Measurements from ENCODE around the gene IGSF21. TPM values are rescaled to one million over a fixed set of nuclear protein-coding genes. Genes with fewer than 3 reads are reported as not detected.
A peak's percentile ranks its signal among the peaks of the same experiment; 100 is the strongest.

Gene IGSF21
- total and polyA plus RNA-seq, 7 experiments from 2014 or later = not detected

DNA sequence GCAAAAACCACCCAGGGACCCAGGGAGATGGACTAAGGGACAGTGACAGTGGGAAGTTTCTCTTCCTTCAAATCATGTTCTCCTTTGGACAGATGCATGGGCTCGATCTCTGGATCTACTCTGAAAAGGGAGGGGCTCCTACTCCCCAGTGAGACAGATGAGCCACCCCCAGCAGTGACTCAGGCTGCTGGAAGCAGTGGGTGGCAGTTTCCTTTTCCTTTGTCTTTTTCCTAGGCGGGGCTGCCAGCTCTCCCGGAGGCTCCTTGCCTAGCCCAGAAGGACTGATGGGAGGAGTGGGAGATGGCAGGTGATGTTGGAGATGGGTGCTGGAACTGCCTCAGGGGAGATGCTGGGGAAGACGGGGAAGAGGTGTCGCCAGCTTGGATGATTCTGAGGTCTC is 41.0 kb upstream of the IGSF21 start:
- intact Hi-C loops (cut with micrococcal nuclease) = no loop called here
- no peaks in the 10 kb centered on the region for H3K9me3 ChIP-seq (ENCODE audit: control insufficient read depth in 2 of 3, low read length in 3 of 3)
- H3K27me3 ChIP-seq (ENCODE audit: control insufficient read depth in 2 of 2, insufficient read depth in 2 of 2, low read length in 2 of 2) = no peaks in the 10 kb centered on the region
- ChIA-PET CTCF (no interaction called here), POLR2A (no interaction called here)
- Mint-ChIP-seq H3K4me1 (peaks cover 6 to 66% (median 46%) of the 10 kb centered on the region in 7 donors), H3K27ac (peak overlapping the region in 2 of 9 donors; percentile 36 to 52), H3K36me3 (peaks cover 0 to 9% (median 5%) of the 10 kb centered on the region in 5 donors), H3K9me3 (peaks cover 0 to 28% (median 8%) of the 10 kb centered on the region in 11 donors), H3K27me3 (peaks cover 0 to 34% (median 13%) of the 10 kb centered on the region in 5 donors), H3K4me3 (peak overlapping the region in 2 of 10 donors; percentile 6 to 9)
- no peaks in the 10 kb centered on the region for H3K36me3 ChIP-seq (ENCODE audit: control insufficient read depth in 2 of 3, insufficient read depth in 3 of 3, low read length in 3 of 3)
- DNase-seq (no peak), ATAC-seq (no peak)
- H3K4me1 ChIP-seq (ENCODE audit: control insufficient read depth in 2 of 2, insufficient read depth in 2 of 2, low read length in 2 of 2) = peaks cover 0 to 31% of the 10 kb centered on the region in 2 donors
- H3K27ac ChIP-seq (ENCODE audit: low read depth, low read length) = no peak overlapping the region
- no peak overlapping the region for H3K4me3 ChIP-seq (ENCODE audit: low read length)

- Histone ChIP-seq H3K27me3 (ENCODE audit: control insufficient read depth in 2 of 2, insufficient read depth in 2 of 2, low read length in 2 of 2) (no peaks in the 10 kb centered on the region), H3K9me3 (ENCODE audit: control insufficient read depth in 2 of 3, low read length in 3 of 3) (no peaks in the 10 kb centered on the region), H3K4me1 (ENCODE audit: control insufficient read depth in 2 of 2, insufficient read depth in 2 of 2, low read length in 2 of 2) (peaks cover 0 to 31% of the 10 kb centered on the region in 2 donors), H3K36me3 (ENCODE audit: control insufficient read depth in 2 of 3, insufficient read depth in 3 of 3, low read length in 3 of 3) (no peaks in the 10 kb centered on the region), H3K4me3 (ENCODE audit: low read length) (no peak overlapping the region), H3K27ac (ENCODE audit: low read depth, low read length) (no peak overlapping the region)
- POLR2A ChIA-PET = no interaction called here
- Mint-ChIP-seq H3K4me1 (peaks cover 6 to 58% (median 33%) of the 10 kb centered on the region in 7 donors), H3K36me3 (peaks cover 0 to 9% (median 4%) of the 10 kb centered on the region in 5 donors), H3K27me3 (peaks cover 0 to 22% (median 4%) of the 10 kb centered on the region in 5 donors), H3K9me3 (peaks cover 0 to 24% (median 5%) of the 10 kb centered on the region in 11 donors), H3K4me3 (peak overlapping the region in 9 of 10 donors; percentile 27 to 81 (median 49)), H3K27ac (peak overlapping the region in 8 of 9 donors; percentile 64 to 92 (median 80))
- ATAC-seq (peak; percentile 71), DNase-seq (peak in 7 of 9 donors; percentile 24 to 63 (median 44))
- CTCF ChIA-PET = no interaction called here
- intact Hi-C loops (cut with micrococcal nuclease) = no loop called here
Observed at GRCh38 chr1:18069903-18070302, 37.7 kb upstream of the IGSF21 start.

DNA sequence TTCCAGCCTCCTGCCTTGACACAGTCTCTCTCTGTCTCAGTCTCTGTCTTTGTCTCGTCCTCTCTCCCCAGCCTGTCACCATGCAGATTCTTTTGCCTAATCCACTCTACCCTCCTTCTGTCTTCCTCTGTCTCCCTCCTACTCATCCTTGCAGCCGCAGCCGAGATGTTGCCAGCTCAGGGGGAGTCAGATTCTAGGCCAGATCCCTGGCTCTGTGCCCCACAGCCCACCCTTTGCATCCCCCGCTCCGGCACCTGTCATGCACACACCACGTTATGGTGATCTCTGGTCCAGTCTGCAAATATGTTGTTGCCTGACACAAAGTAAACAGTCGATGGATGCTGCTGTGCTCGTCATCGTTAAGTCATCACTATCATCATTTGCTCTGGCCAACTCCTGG is 35.5 kb upstream of the IGSF21 start:
- Histone ChIP-seq H3K9me3 (ENCODE audit: control insufficient read depth in 2 of 3, low read length in 3 of 3) (no peaks in the 10 kb centered on the region), H3K4me3 (ENCODE audit: low read length) (no peak overlapping the region), H3K36me3 (ENCODE audit: control insufficient read depth in 2 of 3, insufficient read depth in 3 of 3, low read length in 3 of 3) (no peaks in the 10 kb centered on the region), H3K27me3 (ENCODE audit: control insufficient read depth in 2 of 2, insufficient read depth in 2 of 2, low read length in 2 of 2) (no peaks in the 10 kb centered on the region), H3K27ac (ENCODE audit: low read depth, low read length) (no peak overlapping the region), H3K4me1 (ENCODE audit: control insufficient read depth in 2 of 2, insufficient read depth in 2 of 2, low read length in 2 of 2) (peaks cover 0 to 31% of the 10 kb centered on the region in 2 donors)
- DNase-seq = no peak
- peak overlapping the region in 1 of 9 donors; percentile 21 for H3K27ac Mint-ChIP-seq
- ChIA-PET CTCF (no interaction called here), POLR2A (no interaction called here)
- H3K27me3 Mint-ChIP-seq = peaks cover 0 to 6% (median 4%) of the 10 kb centered on the region in 5 donors
- no peak for ATAC-seq
- intact Hi-C loops (cut with micrococcal nuclease) = no loop called here
- H3K4me3 Mint-ChIP-seq = peak overlapping the region in 1 of 10 donors; percentile 26
- peaks cover 0 to 18% (median 4%) of the 10 kb centered on the region in 11 donors for H3K9me3 Mint-ChIP-seq
- H3K4me1 Mint-ChIP-seq = peaks cover 6 to 47% (median 30%) of the 10 kb centered on the region in 7 donors
- H3K36me3 Mint-ChIP-seq = peaks cover 0 to 9% (median 4%) of the 10 kb centered on the region in 5 donors

DNA sequence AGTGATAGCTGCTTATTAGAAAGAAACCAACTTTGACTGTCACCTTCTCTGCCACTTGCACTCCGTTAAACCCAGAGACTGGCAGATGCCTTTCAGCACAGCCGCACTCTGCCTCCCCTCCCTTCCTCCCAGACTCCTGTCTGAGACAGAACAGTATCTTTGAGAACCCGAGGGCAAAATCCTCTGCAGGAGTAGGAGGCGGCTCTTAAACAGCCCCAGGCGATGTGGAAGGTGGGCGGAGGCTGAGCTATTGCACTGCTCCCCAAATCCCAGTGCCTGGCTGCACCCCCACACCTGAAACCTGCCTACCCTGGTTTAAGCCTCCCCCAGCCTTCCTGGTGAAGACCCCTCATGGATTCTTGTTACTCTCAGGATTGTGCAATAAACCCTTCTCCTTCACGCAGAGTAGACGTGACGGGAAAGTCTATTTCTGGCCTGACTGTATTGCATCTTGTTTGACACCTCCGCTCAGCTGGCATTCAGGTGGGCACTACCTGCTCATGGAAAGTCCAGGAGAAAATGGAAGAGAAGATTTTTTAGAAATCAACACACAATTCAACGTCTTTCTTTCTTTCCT is 34.4 kb upstream of the IGSF21 start:
- Histone ChIP-seq H3K4me3 (ENCODE audit: low read length) (no peak overlapping the region), H3K4me1 (ENCODE audit: control insufficient read depth in 2 of 2, insufficient read depth in 2 of 2, low read length in 2 of 2) (peaks cover 0 to 26% of the 10 kb centered on the region in 2 donors), H3K9me3 (ENCODE audit: control insufficient read depth in 2 of 3, low read length in 3 of 3) (no peaks in the 10 kb centered on the region), H3K27me3 (ENCODE audit: control insufficient read depth in 2 of 2, insufficient read depth in 2 of 2, low read length in 2 of 2) (no peaks in the 10 kb centered on the region), H3K36me3 (ENCODE audit: control insufficient read depth in 2 of 3, insufficient read depth in 3 of 3, low read length in 3 of 3) (no peaks in the 10 kb centered on the region), H3K27ac (ENCODE audit: low read depth, low read length) (no peak overlapping the region)
- POLR2A ChIA-PET = no interaction called here
- Mint-ChIP-seq H3K27ac (peak overlapping the region in 2 of 9 donors; percentile 29 to 36), H3K27me3 (peaks cover 0 to 6% (median 5%) of the 10 kb centered on the region in 5 donors), H3K36me3 (peaks cover 0 to 9% (median 4%) of the 10 kb centered on the region in 5 donors), H3K4me1 (peaks cover 6 to 37% (median 24%) of the 10 kb centered on the region in 7 donors), H3K4me3 (no peak overlapping the region), H3K9me3 (peaks cover 0 to 7% (median 0%) of the 10 kb centered on the region in 11 donors)
- ATAC-seq (no peak), DNase-seq (no peak)
- intact Hi-C loops (cut with micrococcal nuclease) = no loop called here
- CTCF ChIA-PET = no interaction called here

- Histone ChIP-seq H3K27me3 (ENCODE audit: control insufficient read depth in 2 of 2, insufficient read depth in 2 of 2, low read length in 2 of 2) (no peaks in the 10 kb centered on the region), H3K27ac (ENCODE audit: low read depth, low read length) (no peak overlapping the region), H3K4me3 (ENCODE audit: low read length) (no peak overlapping the region), H3K9me3 (ENCODE audit: control insufficient read depth in 2 of 3, low read length in 3 of 3) (no peaks in the 10 kb centered on the region), H3K4me1 (ENCODE audit: control insufficient read depth in 2 of 2, insufficient read depth in 2 of 2, low read length in 2 of 2) (no peaks in the 10 kb centered on the region), H3K36me3 (ENCODE audit: control insufficient read depth in 2 of 3, insufficient read depth in 3 of 3, low read length in 3 of 3) (no peaks in the 10 kb centered on the region)
- Mint-ChIP-seq H3K4me1 (no peaks in the 10 kb centered on the region), H3K9me3 (no peaks in the 10 kb centered on the region), H3K27ac (no peak overlapping the region), H3K36me3 (no peaks in the 10 kb centered on the region), H3K27me3 (peaks cover 0 to 12% (median 0%) of the 10 kb centered on the region in 5 donors), H3K4me3 (no peak overlapping the region)
- CTCF ChIA-PET = no interaction called here
- no peak for ATAC-seq
- intact Hi-C loops (cut with micrococcal nuclease) = no loop called here
- no peak for DNase-seq
- POLR2A ChIA-PET = no interaction called here
Observed at GRCh38 chr1:18077657-18078215, 29.9 kb upstream of the IGSF21 start.

DNA sequence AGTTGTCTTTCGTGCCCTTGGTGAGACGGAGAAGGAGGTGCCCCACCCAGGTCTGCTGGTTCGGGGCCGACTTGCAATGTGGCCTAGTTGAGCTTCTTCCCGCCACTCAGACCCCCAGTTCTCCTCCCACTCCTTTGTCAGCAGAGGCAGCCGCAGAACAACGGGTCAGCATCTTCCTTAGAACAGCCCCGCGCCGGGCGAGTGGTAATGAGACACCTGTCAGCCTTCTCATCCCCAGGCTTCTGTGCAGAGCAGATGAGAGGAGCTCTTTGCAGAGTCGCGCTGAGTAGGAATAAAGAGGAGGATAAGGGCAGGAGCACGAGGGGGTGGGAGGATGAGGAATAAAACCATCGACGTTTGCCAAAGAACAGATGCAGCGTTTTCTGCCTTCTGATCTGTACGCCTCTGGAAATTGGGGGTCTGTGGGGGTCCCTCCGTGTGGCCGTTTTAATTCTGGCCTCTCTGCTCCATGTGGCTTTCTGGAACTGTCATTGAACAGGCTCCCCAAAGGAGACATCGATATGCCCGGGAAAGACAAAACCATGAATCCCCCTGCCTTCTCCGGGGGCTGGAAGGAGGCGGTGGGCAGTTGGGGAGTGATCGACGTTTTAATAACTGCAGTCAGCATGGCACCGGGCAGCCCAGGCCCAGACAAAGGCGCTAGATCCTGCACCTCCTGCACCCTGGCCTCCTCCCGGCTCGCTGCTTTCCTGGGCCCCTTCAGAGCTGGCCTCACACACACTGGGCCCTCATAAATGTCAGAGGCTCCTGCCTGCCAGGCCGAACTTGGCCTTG is 27.5 kb upstream of the IGSF21 start:
- DNase-seq = no peak
- ChIA-PET POLR2A (no interaction called here), CTCF (no interaction called here)
- H3K27me3 ChIP-seq (ENCODE audit: control insufficient read depth in 2 of 2, insufficient read depth in 2 of 2, low read length in 2 of 2) = no peaks in the 10 kb centered on the region
- peaks cover 0 to 1% (median 0%) of the 10 kb centered on the region in 7 donors for H3K4me1 Mint-ChIP-seq
- H3K9me3 ChIP-seq (ENCODE audit: control insufficient read depth in 2 of 3, low read length in 3 of 3) = no peaks in the 10 kb centered on the region
- H3K4me3 ChIP-seq (ENCODE audit: low read length) = no peak overlapping the region
- H3K27ac Mint-ChIP-seq = no peak overlapping the region
- H3K36me3 ChIP-seq (ENCODE audit: control insufficient read depth in 2 of 3, insufficient read depth in 3 of 3, low read length in 3 of 3) = no peaks in the 10 kb centered on the region
- H3K36me3 Mint-ChIP-seq = no peaks in the 10 kb centered on the region
- no peaks in the 10 kb centered on the region for H3K4me1 ChIP-seq (ENCODE audit: control insufficient read depth in 2 of 2, insufficient read depth in 2 of 2, low read length in 2 of 2)
- intact Hi-C loops (cut with micrococcal nuclease) = no loop called here
- H3K9me3 Mint-ChIP-seq = peaks cover 0 to 5% (median 0%) of the 10 kb centered on the region in 11 donors
- H3K27me3 Mint-ChIP-seq = peaks cover 0 to 12% (median 0%) of the 10 kb centered on the region in 5 donors
- no peak for ATAC-seq
- H3K4me3 Mint-ChIP-seq = no peak overlapping the region
- H3K27ac ChIP-seq (ENCODE audit: low read depth, low read length) = no peak overlapping the region
